Lower lobe of right lung (tissue), 2 donors: ENCODE measurements around the gene GPC1. TPM values are rescaled to one million over a fixed set of nuclear protein-coding genes. Genes with fewer than 3 reads are reported as not detected.
A peak's percentile ranks its signal among the peaks of the same experiment; 100 is the strongest.

ENCODE experiments used
- ATAC-seq, 2 donors: fragments of 200-7000 bp; cut with Tn5 transposase; one replicate each; pipeline ENCODE4 v1.9.1; 2020 to 2022; ENCODE audit warnings: mild to moderate bottlenecking in 2 of 2, moderate library complexity in 2 of 2
- DNase-seq: peaks from one replicate; pipeline ENCODE4 v3.0.0-alpha.2; 2020
- H3K27ac ChIP-seq: fragments of 200-600 bp; one replicate; pipeline ENCODE4 v1.8.0; 2022
- H3K27me3 ChIP-seq: fragments of 200-600 bp; one replicate; pipeline ENCODE4 v1.8.0; 2022; ENCODE audit warnings: low read depth
- H3K36me3 ChIP-seq: fragments of 200-600 bp; one replicate; pipeline ENCODE4 v1.8.0; 2022; ENCODE audit warnings: mild to moderate bottlenecking
- H3K4me1 ChIP-seq: fragments of 200-600 bp; one replicate; pipeline ENCODE4 v1.8.0; 2022
- H3K4me3 ChIP-seq: fragments of 200-600 bp; one replicate; pipeline ENCODE4 v1.8.0; 2022; ENCODE audit warnings: mild to moderate bottlenecking
- H3K9me3 ChIP-seq: fragments of 200-600 bp; one replicate; pipeline ENCODE4 v1.8.0; 2022
- CTCF ChIP-seq: fragments of 200-600 bp; IDR thresholded peaks from one replicate; pipeline ENCODE4 v1.8.0; 2022; ENCODE audit warnings: antibody characterized with exemption, mild to moderate bottlenecking
- intact Hi-C: fragments of 100-400 bp; cut with DNase I; formaldehyde crosslinking; loops from one replicate; pipeline ENCODE4 v1.11.0; 2022
- total RNA-seq: library from RNA; stranded (reverse); fragmentation: NEBNext Ultra II Directional; extraction: Animal tissue kit (Norgen Biotek cat#: 25700); gene quantifications from one replicate; pipeline ENCODE4 v1.2.1, GENCODE V29; 2021
- donor health status: DM: no; HTN: yes; CAD: no; lungs with severe emphysema.

Gene GPC1
- total RNA-seq, 1 donor from 2014 or later = 14.7 TPM

DNA sequence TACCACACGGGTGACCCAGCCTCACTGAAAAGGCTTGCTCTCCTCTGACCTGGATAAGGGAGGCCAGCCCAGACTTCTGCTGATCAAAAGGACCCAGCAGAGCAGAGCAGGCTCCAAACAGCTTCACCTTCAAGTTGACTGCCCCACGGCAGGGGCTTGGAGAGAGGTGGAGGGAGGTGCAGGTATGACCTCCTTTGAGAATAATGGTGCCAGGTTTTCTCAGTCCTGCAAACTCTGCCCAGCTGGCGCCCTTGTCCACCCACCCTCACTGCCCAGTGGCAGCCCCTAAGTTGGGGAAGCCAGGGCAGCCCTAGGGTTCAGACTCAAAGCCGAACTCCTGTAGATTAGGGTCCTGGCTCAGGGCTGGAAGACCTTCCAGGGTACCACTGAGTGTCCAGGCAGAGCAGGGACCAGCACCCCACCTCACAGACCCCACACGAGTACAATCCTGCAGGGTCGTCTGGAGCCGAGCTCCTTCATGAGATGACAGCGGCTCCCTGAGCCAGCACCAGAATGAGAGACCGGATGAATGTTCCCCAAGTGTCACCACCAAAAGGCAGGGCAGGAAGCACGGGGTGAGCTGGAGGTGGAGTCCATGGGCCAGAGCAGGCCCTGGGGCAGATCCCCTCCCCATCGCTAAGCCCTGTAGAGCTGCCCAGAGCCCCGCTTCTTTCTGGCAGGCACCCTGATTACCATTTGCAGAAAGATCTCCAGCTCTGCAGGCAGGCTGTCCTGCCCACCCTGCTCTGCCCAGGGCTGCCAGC, 3.6 kb upstream of the GPC1 start:
- intact Hi-C loops = no loop called here

DNA sequence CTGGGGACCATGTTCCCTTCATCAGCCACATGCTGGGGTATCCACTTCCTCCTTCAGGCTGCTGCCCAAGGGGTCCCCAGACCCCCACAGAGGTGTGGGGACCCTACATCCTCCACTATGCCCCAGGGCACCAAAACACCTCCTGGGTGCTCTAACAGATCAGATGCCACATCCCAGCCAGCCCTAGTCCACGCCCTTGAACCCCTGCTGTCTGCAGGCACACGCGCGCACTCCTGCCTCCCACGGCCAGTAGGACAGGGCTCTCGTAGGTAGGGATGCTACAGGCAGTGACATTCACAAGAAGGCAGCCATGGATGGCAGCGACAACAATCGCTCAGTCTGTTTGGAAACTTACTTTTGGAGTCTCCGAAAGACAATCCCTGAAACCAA, 3.0 kb upstream of the GPC1 start:
- Histone ChIP-seq H3K4me1 (peaks cover 21% of the 10 kb centered on the region), H3K4me3 (no peak overlapping the region), H3K27ac (no peak overlapping the region), H3K27me3 (peaks cover 30% of the 10 kb centered on the region), H3K9me3 (no peaks in the 10 kb centered on the region), H3K36me3 (no peaks in the 10 kb centered on the region)
- TF ChIP-seq CTCF = no peak
- DNase-seq (no peak), ATAC-seq (no peak)
- intact Hi-C loops = no loop called here

More for the DNA sequence above, 3.6 kb upstream of the GPC1 start:
- no peak for TF ChIP-seq CTCF
- DNase-seq = peak; percentile 27
- ATAC-seq = no peak
- no peaks in the 10 kb centered on the region for H3K36me3 ChIP-seq
- H3K27me3 ChIP-seq = peaks cover 25% of the 10 kb centered on the region
- no peaks in the 10 kb centered on the region for H3K9me3 ChIP-seq
- no peak overlapping the region for H3K4me3 ChIP-seq
- peaks cover 15% of the 10 kb centered on the region for H3K4me1 ChIP-seq
- H3K27ac ChIP-seq = no peak overlapping the region

DNA sequence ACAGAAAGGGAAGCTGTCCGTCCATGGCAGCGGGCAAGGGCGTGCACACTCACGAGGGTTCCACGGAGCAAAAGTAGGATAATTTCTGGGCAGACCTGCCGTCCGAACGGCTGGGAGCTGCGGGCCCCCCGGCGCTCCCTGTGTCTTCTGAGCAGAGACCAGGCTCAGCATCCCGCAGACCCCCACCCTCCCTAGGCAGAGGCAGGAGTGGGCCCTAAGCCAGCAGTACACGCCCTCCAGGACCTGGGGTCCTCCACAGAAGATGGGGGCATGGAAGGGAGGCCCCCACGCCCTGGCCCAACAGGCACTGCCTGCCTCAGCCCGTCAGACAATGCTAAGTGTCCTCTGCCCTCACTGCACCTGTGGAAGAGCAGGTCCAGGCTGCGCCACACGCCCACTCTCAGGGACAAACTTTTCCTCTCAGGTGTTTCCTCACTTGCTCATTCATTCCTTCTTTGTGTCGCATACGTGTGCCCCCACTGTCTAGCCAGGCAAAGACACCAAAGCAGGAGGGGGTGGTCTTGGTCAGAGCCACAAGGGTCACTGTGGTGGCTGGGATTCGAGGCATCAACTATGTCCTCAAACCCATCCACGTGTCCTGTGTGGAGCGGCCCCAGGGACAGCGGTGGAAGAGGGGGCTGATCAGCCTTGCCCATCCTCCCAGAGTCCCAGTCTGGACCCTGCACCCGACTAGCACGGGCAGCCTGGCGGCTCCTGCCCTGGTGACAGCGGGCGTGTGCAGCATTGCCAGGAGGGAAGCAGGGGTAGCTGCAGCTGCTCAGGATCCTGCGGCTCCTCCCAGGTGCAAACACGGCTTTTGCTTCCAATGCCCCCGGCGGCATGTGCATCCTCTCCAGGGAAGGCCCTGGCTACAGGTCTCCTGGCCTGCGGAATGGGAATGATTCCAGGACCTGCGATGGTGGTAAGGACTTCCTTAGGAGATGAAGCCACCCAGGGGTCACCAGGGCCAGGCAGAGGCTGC, 2.4 kb upstream of the GPC1 start:
- no peak overlapping the region for H3K4me3 ChIP-seq
- no peak for ATAC-seq
- H3K9me3 ChIP-seq = no peaks in the 10 kb centered on the region
- H3K4me1 ChIP-seq = peaks cover 27% of the 10 kb centered on the region
- no peak for TF ChIP-seq CTCF
- DNase-seq = peak; percentile 42
- no peak overlapping the region for H3K27ac ChIP-seq
- H3K36me3 ChIP-seq = no peaks in the 10 kb centered on the region
- peaks cover 37% of the 10 kb centered on the region for H3K27me3 ChIP-seq
- intact Hi-C loops = no loop called here

GRCh38 chr2:240433973-240434727, 1.3 kb upstream of the GPC1 start:
- TF ChIP-seq CTCF = no peak
- DNase-seq (peak; percentile 47), ATAC-seq (no peak)
- H3K4me3 ChIP-seq = peak overlapping the region; percentile 68
- intact Hi-C loops = no loop called here
- H3K9me3 ChIP-seq = no peaks in the 10 kb centered on the region
- H3K27ac ChIP-seq = no peak overlapping the region
- peaks cover 37% of the 10 kb centered on the region for H3K27me3 ChIP-seq
- no peaks in the 10 kb centered on the region for H3K36me3 ChIP-seq
- peaks cover 29% of the 10 kb centered on the region for H3K4me1 ChIP-seq
